Adrenal gland (tissue), 5 donors: ENCODE results near the gene CAMSAP1.

Experiments used
- CTCF ChIP-seq, 6 experiments: fragments of 450-650 bp in 4 of 6; fragments of 200-600 bp in 2 of 6; sonication (generic) in 1 of 6; IDR thresholded peaks; 1 replicate in 5 of 6; 2 replicates in 1 of 6; pipeline versions ENCODE4 v1.5.1 to v1.8.0; 2016 to 2021; ENCODE audit warnings: antibody characterized with exemption in 6 of 6, mild to moderate bottlenecking in 2 of 6, moderate library complexity in 1 of 6
- POLR2A ChIP-seq, 2 donors: fragments of 450-650 bp; IDR thresholded peaks; one replicate each; pipeline ENCODE4 v1.6.1; 2017; ENCODE audit warnings: antibody characterized with exemption in 2 of 2, mild to moderate bottlenecking in 2 of 2, moderate library complexity in 1 of 2
- donor health status: DM: no; HTN: no; CAD: no.

GRCh38 chr9:135895202-135895848, 12.0 kb downstream of the CAMSAP1 start:
- no peak for TF ChIP-seq CTCF (IDR thresholded peaks at IDR 0.05)
- no peak for TF ChIP-seq POLR2A (IDR thresholded peaks at IDR 0.05)
